HCT116 (cell line): Measurements from ENCODE around the gene COL4A1. TPM values are rescaled to one million over a fixed set of nuclear protein-coding genes. Genes with fewer than 3 reads are reported as not detected.

Experiments
- ATAC-seq: fragments of 200-7000 bp; cut with Tn5 transposase; 2 replicates; pipeline ENCODE4 v1.9.1; 2020; ENCODE audit warnings: mild to moderate bottlenecking, moderate library complexity
- BruUV-seq: library from RNA; stranded (reverse); fragments of 400-500 nt; replicated peaks from 2 replicates; lab custom pipeline; 2021; lab: Mats Ljungman, UMichigan
- CTCF ChIA-PET: fragments of 300-600 bp; sonication (Branson Sonifier 250); formaldehyde crosslinking; loops from one replicate; lab custom pipeline; 2021; ENCODE audit warnings: antibody characterized with exemption; lab: Charles Lee
- POLR2A ChIA-PET: fragments of 300-600, 350-600 bp; sonication (Branson Sonifier 250); formaldehyde crosslinking; loops from one replicate; lab custom pipeline; 2021; ENCODE audit warnings: antibody characterized with exemption; lab: Charles Lee
- RAD21 ChIA-PET, 2 experiments: fragments of 300-600 bp; sonication (Branson Sonifier 250); formaldehyde crosslinking; loops; one replicate each; lab custom pipeline; 2023; ENCODE audit warnings: low total read pairs in 2 of 2; ENCODE audit not compliant: uncharacterized antibody in 2 of 2, unreplicated experiment in 2 of 2, low non-redundant PET in 1 of 2; lab: Charles Lee
- DNase-seq: peaks from one replicate; pipeline ENCODE4 v3.0.0-alpha.2; 2010; ENCODE audit warnings: low read depth, low spot score
- H2AFZ ChIP-seq: fragments of 200-600 bp; shearing (Covaris generic), sonication (generic); 2 replicates; pipeline ENCODE4 v1.6.1; 2017; ENCODE audit warnings: low read depth, mixed run types, mixed read lengths, antibody characterized with exemption, low read length; ENCODE audit not compliant: poor library complexity, severe bottlenecking
- H3K27ac ChIP-seq: 2 replicates; pipeline ENCODE4 v1.5.1; 2012; ENCODE audit warnings: low read depth, low read length
- H3K27me3 ChIP-seq: fragments of 200-600 bp; sonication (generic); 2 replicates; pipeline ENCODE4 v1.6.1; 2016; ENCODE audit warnings: mixed run types, low read length, mixed read lengths; ENCODE audit not compliant: insufficient read depth
- H3K36me3 ChIP-seq, 2 experiments: fragments of 200-500 bp in 1 of 2; fragments of 200-600 bp in 1 of 2; sonication (Bioruptor generic) in 1 of 2; sonication (generic) in 1 of 2; 2 replicates each; pipeline versions ENCODE4 v1.5.1 to v1.6.1; 2014 to 2016; ENCODE audit warnings: low read length in 2 of 2, inconsistent platforms in 1 of 2, mixed read lengths in 1 of 2, mixed run types in 1 of 2; ENCODE audit not compliant: insufficient read depth in 2 of 2, control insufficient read depth in 1 of 2
- H3K4me1 ChIP-seq, 2 experiments: fragments of 200-600 bp in 1 of 2; sonication (generic) in 1 of 2; 2 replicates each; pipeline versions ENCODE4 v1.5.1 to v1.6.1; 2012 to 2017; ENCODE audit warnings: low read length in 2 of 2, inconsistent platforms in 1 of 2, mild to moderate bottlenecking in 1 of 2, mixed read lengths in 1 of 2, mixed run types in 1 of 2, moderate library complexity in 1 of 2; ENCODE audit not compliant: insufficient read depth in 2 of 2, control insufficient read depth in 1 of 2
- H3K4me2 ChIP-seq: fragments of 200-600 bp; sonication (generic); 2 replicates; pipeline ENCODE4 v1.6.1; 2017; ENCODE audit warnings: mixed run types, low read length, mixed read lengths
- H3K4me3 ChIP-seq, 2 experiments: fragments of 200-600 bp in 1 of 2; sonication (generic) in 1 of 2; replicated peaks in 1 of 2; 2 replicates each; pipeline ENCODE4 v1.5.1; 2011 to 2016; ENCODE audit warnings: low read length in 2 of 2, control low read depth in 1 of 2, low read depth in 1 of 2, mild to moderate bottlenecking in 1 of 2, mixed read lengths in 1 of 2, mixed run types in 1 of 2
- H3K79me2 ChIP-seq: fragments of 200-600 bp; sonication (generic); 2 replicates; pipeline ENCODE4 v1.6.1; 2017; ENCODE audit warnings: mild to moderate bottlenecking, mixed run types, low read length, moderate library complexity, mixed read lengths; ENCODE audit not compliant: insufficient read depth
- H3K9ac ChIP-seq: fragments of 200-600 bp; sonication (generic); 2 replicates; pipeline ENCODE4 v1.6.1; 2016; ENCODE audit warnings: low read length, mixed read lengths
- H3K9me2 ChIP-seq: fragments of 200-600 bp; sonication (generic), shearing (Covaris generic); 2 replicates; pipeline ENCODE4 v1.6.1; 2017; ENCODE audit warnings: mixed run types, mild to moderate bottlenecking, moderate library complexity; ENCODE audit not compliant: insufficient read depth
- H3K9me3 ChIP-seq, 2 experiments: fragments of 200-500 bp in 1 of 2; fragments of 200-600 bp in 1 of 2; sonication (Bioruptor generic) in 1 of 2; sonication (generic) in 1 of 2; 2 replicates each; pipeline ENCODE4 v1.6.1; 2014 to 2017; ENCODE audit warnings: low read length in 2 of 2, mixed read lengths in 2 of 2, inconsistent platforms in 1 of 2, low read depth in 1 of 2, mild to moderate bottlenecking in 1 of 2, mixed run types in 1 of 2, moderate library complexity in 1 of 2; ENCODE audit not compliant: control insufficient read depth in 1 of 2, insufficient read depth in 1 of 2
- H4K20me1 ChIP-seq: fragments of 200-600 bp; sonication (generic), shearing (Covaris generic); 2 replicates; pipeline ENCODE4 v1.6.1; 2017; ENCODE audit warnings: mixed run types, mild to moderate bottlenecking, moderate library complexity; ENCODE audit not compliant: insufficient read depth
- FOSL1 ChIP-seq: IDR thresholded peaks from 2 replicates; pipeline ENCODE4 v1.6.1; 2012; ENCODE audit warnings: low read depth
- POLR2AphosphoS5 ChIP-seq: IDR thresholded peaks from 2 replicates; pipeline ENCODE4 v1.6.1; 2011; ENCODE audit warnings: mild to moderate bottlenecking, low read depth, low read length, moderate library complexity
- SIN3A ChIP-seq: IDR thresholded peaks from 2 replicates; pipeline ENCODE4 v1.6.1; 2012; ENCODE audit warnings: low read depth
- TCF7L2 ChIP-seq: IDR thresholded peaks from 2 replicates; pipeline ENCODE4 v1.7.0; 2011; ENCODE audit warnings: borderline replicate concordance, inconsistent platforms; ENCODE audit not compliant: insufficient read depth, insufficient read length; ENCODE audit errors: extremely low read depth
- YY1 ChIP-seq: IDR thresholded peaks from 2 replicates; pipeline ENCODE4 v1.6.1; 2011; ENCODE audit warnings: low read length, low read depth, moderate library complexity, mild to moderate bottlenecking; ENCODE audit not compliant: insufficient replicate concordance; ENCODE audit errors: extremely low read depth
- ZNF274 ChIP-seq: fragments of 200-500 bp; sonication (Bioruptor generic); IDR thresholded peaks from 2 replicates; pipeline ENCODE4 v1.6.1; 2014; ENCODE audit warnings: mild to moderate bottlenecking, low read depth, low read length, inconsistent platforms
- intact Hi-C: fragments of 100-400 bp; cut with micrococcal nuclease; formaldehyde crosslinking; loops from 2 replicates; pipeline ENCODE4 v1.10.0; 2022
- total RNA-seq: library from RNA; stranded (reverse); gene quantifications from one replicate; pipeline ENCODE4 v1.2.1, GENCODE V29; 2021; ENCODE audit not compliant: unreplicated experiment
- TF ChIP-seq, protein P1 (sequence below), 3 experiments: fragments of 200-600 bp in 1 of 3; sonication (generic) in 1 of 3; IDR thresholded peaks in 2 of 3; conservative IDR thresholded peaks in 1 of 3; 2 replicates each; pipeline ENCODE4 v1.5.1; 2012 to 2017; ENCODE audit warnings: low read depth in 2 of 3, low read length in 2 of 3, antibody characterized with exemption in 1 of 3, borderline replicate concordance in 1 of 3, control low read depth in 1 of 3, mild to moderate bottlenecking in 1 of 3, mixed read lengths in 1 of 3, mixed run types in 1 of 3, moderate library complexity in 1 of 3; ENCODE audit not compliant: insufficient read depth in 1 of 3
- TF ChIP-seq, protein P2 (sequence below): IDR thresholded peaks from 2 replicates; pipeline ENCODE4 v1.6.1; 2012; ENCODE audit warnings: low read depth
- TF ChIP-seq, protein P3 (sequence below): IDR thresholded peaks from 2 replicates; pipeline ENCODE4 v1.6.1; 2012

Gene COL4A1
- total RNA-seq, 1 experiment from 2014 or later = 0.57 TPM

DNA sequence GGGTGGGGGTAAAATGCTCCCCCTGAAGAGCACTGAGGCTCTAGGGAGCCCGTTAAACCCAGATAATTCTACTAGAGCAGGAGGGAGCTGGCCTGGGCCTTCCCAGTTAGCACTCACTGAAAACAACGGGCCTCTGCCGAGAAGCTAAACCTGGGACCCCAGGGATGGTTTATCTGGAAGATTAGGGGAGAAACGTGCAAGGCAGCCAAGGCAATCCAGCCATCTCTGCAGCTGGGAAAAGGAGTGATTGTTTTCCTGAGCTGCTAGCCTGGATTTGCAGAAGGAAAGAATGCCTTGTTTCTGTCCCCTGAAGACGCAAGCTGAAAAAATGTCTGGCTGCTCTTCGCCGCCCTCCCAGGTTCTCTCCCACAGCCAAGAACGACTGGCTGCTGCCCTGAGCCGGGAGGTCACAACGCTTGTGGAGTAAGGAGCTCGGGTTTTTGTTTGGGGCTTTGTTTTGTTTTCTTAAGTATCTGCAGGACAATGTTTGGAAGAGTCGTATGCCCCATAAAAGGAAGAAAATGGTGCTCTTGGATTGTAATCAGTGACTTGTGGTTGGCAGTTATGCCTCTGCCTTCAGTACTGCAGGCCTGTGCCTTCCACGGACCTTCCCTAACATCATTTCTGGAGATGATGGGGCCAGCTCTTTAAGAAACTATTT is 31.6 kb upstream of the COL4A1 start:
- Histone ChIP-seq H3K4me1 (peaks cover 9 to 10% of the 10 kb centered on the region in 2 experiments; a peak in 3 of 4 replicates), H3K4me3 (no peak overlapping the region), H3K36me3 (no peaks in the 10 kb centered on the region), H2AFZ (no peak overlapping the region), H3K79me2 (no peaks in the 10 kb centered on the region), H3K4me2 (no peak overlapping the region), H3K27ac (no peak overlapping the region), H3K27me3 (peaks cover 6% of the 10 kb centered on the region; the same call in 1 of the 2 replicates), H4K20me1 (no peaks in the 10 kb centered on the region), H3K9me3 (no peaks in the 10 kb centered on the region), H3K9me2 (no peaks in the 10 kb centered on the region), H3K9ac (no peak overlapping the region)
- ATAC-seq (no peak), DNase-seq (no peak)
- ChIA-PET RAD21 (no interaction called here), POLR2A (no interaction called here), CTCF (interaction anchor here (1.0 kb wide), 1 partner anchor 16 kb away, joined by 3 read pairs; no protein-coding TSS in a partner anchor)
- intact Hi-C loops = no loop called here
- TF ChIP-seq, protein P1, sequence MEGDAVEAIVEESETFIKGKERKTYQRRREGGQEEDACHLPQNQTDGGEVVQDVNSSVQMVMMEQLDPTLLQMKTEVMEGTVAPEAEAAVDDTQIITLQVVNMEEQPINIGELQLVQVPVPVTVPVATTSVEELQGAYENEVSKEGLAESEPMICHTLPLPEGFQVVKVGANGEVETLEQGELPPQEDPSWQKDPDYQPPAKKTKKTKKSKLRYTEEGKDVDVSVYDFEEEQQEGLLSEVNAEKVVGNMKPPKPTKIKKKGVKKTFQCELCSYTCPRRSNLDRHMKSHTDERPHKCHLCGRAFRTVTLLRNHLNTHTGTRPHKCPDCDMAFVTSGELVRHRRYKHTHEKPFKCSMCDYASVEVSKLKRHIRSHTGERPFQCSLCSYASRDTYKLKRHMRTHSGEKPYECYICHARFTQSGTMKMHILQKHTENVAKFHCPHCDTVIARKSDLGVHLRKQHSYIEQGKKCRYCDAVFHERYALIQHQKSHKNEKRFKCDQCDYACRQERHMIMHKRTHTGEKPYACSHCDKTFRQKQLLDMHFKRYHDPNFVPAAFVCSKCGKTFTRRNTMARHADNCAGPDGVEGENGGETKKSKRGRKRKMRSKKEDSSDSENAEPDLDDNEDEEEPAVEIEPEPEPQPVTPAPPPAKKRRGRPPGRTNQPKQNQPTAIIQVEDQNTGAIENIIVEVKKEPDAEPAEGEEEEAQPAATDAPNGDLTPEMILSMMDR (IDR thresholded peaks at IDR 0.05 in 2 of 3, conservative IDR thresholded peaks at IDR 0.05 in 1 of 3; ENCODE audit: borderline replicate concordance in 1 of 3, insufficient read depth in 1 of 3, low read depth in 2 of 3, low read length in 2 of 3) = no peak
- TF ChIP-seq POLR2AphosphoS5 = no peak
- TF ChIP-seq, protein P2, sequence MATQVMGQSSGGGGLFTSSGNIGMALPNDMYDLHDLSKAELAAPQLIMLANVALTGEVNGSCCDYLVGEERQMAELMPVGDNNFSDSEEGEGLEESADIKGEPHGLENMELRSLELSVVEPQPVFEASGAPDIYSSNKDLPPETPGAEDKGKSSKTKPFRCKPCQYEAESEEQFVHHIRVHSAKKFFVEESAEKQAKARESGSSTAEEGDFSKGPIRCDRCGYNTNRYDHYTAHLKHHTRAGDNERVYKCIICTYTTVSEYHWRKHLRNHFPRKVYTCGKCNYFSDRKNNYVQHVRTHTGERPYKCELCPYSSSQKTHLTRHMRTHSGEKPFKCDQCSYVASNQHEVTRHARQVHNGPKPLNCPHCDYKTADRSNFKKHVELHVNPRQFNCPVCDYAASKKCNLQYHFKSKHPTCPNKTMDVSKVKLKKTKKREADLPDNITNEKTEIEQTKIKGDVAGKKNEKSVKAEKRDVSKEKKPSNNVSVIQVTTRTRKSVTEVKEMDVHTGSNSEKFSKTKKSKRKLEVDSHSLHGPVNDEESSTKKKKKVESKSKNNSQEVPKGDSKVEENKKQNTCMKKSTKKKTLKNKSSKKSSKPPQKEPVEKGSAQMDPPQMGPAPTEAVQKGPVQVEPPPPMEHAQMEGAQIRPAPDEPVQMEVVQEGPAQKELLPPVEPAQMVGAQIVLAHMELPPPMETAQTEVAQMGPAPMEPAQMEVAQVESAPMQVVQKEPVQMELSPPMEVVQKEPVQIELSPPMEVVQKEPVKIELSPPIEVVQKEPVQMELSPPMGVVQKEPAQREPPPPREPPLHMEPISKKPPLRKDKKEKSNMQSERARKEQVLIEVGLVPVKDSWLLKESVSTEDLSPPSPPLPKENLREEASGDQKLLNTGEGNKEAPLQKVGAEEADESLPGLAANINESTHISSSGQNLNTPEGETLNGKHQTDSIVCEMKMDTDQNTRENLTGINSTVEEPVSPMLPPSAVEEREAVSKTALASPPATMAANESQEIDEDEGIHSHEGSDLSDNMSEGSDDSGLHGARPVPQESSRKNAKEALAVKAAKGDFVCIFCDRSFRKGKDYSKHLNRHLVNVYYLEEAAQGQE = no peak
- no peak for TF ChIP-seq FOSL1
- TF ChIP-seq ZNF274 = no peak
- TF ChIP-seq TCF7L2 = no peak
- TF ChIP-seq, protein P3, sequence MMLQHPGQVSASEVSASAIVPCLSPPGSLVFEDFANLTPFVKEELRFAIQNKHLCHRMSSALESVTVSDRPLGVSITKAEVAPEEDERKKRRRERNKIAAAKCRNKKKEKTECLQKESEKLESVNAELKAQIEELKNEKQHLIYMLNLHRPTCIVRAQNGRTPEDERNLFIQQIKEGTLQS = no peak
- TF ChIP-seq YY1 = no peak
- TF ChIP-seq SIN3A = no peak
- no TSS peak for BruUV-seq
